Panc1 (cell line): ENCODE data around the gene LRRC4. TPM values are rescaled to one million over a fixed set of nuclear protein-coding genes. Genes with fewer than 3 reads are reported as not detected.

ENCODE experiments used
- ATAC-seq: fragments of 200-7000 bp; cut with Tn5 transposase; 2 replicates; pipeline ENCODE4 v1.9.1; 2020; ENCODE audit warnings: mild to moderate bottlenecking, moderate library complexity
- BruUV-seq: library from RNA; stranded (reverse); fragments of 400-500 nt; replicated peaks from 2 replicates; lab custom pipeline; 2021; lab: Mats Ljungman, UMichigan
- CTCF ChIA-PET: fragments of 300-600 bp; sonication (Branson Sonifier 250); formaldehyde crosslinking; loops from one replicate; lab custom pipeline; 2022; ENCODE audit warnings: antibody characterized with exemption; lab: Charles Lee
- POLR2A ChIA-PET: fragments of 300-600 bp; sonication (Branson Sonifier 250); formaldehyde crosslinking; loops from one replicate; lab custom pipeline; 2022; ENCODE audit warnings: antibody characterized with exemption; lab: Charles Lee
- DNase-seq: peaks from one replicate; pipeline ENCODE4 v3.0.0-alpha.2; 2010; ENCODE audit warnings: low read depth, low spot score
- H3K27ac ChIP-seq: 2 replicates; pipeline ENCODE4 v1.5.1; 2011; ENCODE audit warnings: mild to moderate bottlenecking, low read length, inconsistent platforms
- H3K27me3 ChIP-seq: fragments of 200-500 bp; sonication (Bioruptor generic); 2 replicates; pipeline ENCODE4 v1.6.0; 2014; ENCODE audit warnings: low read length, inconsistent platforms; ENCODE audit not compliant: control insufficient read depth, insufficient read depth
- H3K36me3 ChIP-seq: fragments of 200-500 bp; sonication (Bioruptor generic); 2 replicates; pipeline ENCODE4 v1.5.1; 2014; ENCODE audit warnings: inconsistent platforms, mild to moderate bottlenecking, low read length, moderate library complexity; ENCODE audit not compliant: control insufficient read depth, insufficient read depth
- H3K4me1 ChIP-seq: 2 replicates; pipeline ENCODE4 v1.5.1; 2011; ENCODE audit warnings: inconsistent platforms, mild to moderate bottlenecking, low read length, moderate library complexity; ENCODE audit not compliant: control insufficient read depth, insufficient read depth
- H3K4me3 ChIP-seq, 2 experiments: 2 replicates each; pipeline ENCODE4 v1.5.1; 2011 to 2012; ENCODE audit warnings: low read depth in 2 of 2, low read length in 2 of 2, mild to moderate bottlenecking in 2 of 2, inconsistent platforms in 1 of 2, moderate library complexity in 1 of 2
- H3K9me3 ChIP-seq: fragments of 200-500 bp; sonication (Bioruptor generic); 2 replicates; pipeline ENCODE4 v1.5.1; 2014; ENCODE audit warnings: low read depth, mild to moderate bottlenecking, inconsistent platforms, low read length, moderate library complexity; ENCODE audit not compliant: control insufficient read depth, insufficient read depth
- POLR2AphosphoS5 ChIP-seq: IDR thresholded peaks from 2 replicates; pipeline ENCODE4 v1.6.1; 2012; ENCODE audit warnings: mild to moderate bottlenecking, low read depth, low read length, moderate library complexity
- SIN3A ChIP-seq: IDR thresholded peaks from 2 replicates; pipeline ENCODE4 v1.6.1; 2012; ENCODE audit warnings: low read depth, mild to moderate bottlenecking, low read length, moderate library complexity, borderline replicate concordance; ENCODE audit not compliant: insufficient read depth
- TCF7L2 ChIP-seq: IDR thresholded peaks from 2 replicates; pipeline ENCODE4 v1.6.1; 2011; ENCODE audit warnings: mild to moderate bottlenecking, low read depth, low read length, inconsistent platforms
- in situ Hi-C: cut with HindIII; loops from 2 replicates; pipeline ENCODE4 v1.10.0; 2016; ENCODE audit warnings: low sequenced_read_pairs, low pct_unique_long_range_greater_than_20kb
- intact Hi-C: fragments of 100-400 bp; cut with micrococcal nuclease; formaldehyde crosslinking; loops from one replicate; pipeline ENCODE4 v1.10.0; 2022; ENCODE audit not compliant: unreplicated experiment
- total RNA-seq: library from RNA; stranded (reverse); gene quantifications from one replicate; pipeline ENCODE4 v1.2.1, GENCODE V29; 2021; ENCODE audit not compliant: unreplicated experiment
- TF ChIP-seq, protein P1 (sequence below): fragments of 450-650 bp; IDR thresholded peaks from 2 replicates; pipeline ENCODE4 v1.5.1; 2017; ENCODE audit warnings: mild to moderate bottlenecking
- TF ChIP-seq, protein P2 (sequence below), 2 experiments: IDR thresholded peaks; 2 replicates each; pipeline ENCODE4 v1.6.1; 2011 to 2012; ENCODE audit warnings: low read depth in 2 of 2, control low read depth in 1 of 2, low read length in 1 of 2, mild to moderate bottlenecking in 1 of 2, moderate library complexity in 1 of 2; ENCODE audit not compliant: insufficient read depth in 1 of 2

The LRRC4 gene
- total RNA-seq, 1 experiment from 2014 or later, result not detected

DNA sequence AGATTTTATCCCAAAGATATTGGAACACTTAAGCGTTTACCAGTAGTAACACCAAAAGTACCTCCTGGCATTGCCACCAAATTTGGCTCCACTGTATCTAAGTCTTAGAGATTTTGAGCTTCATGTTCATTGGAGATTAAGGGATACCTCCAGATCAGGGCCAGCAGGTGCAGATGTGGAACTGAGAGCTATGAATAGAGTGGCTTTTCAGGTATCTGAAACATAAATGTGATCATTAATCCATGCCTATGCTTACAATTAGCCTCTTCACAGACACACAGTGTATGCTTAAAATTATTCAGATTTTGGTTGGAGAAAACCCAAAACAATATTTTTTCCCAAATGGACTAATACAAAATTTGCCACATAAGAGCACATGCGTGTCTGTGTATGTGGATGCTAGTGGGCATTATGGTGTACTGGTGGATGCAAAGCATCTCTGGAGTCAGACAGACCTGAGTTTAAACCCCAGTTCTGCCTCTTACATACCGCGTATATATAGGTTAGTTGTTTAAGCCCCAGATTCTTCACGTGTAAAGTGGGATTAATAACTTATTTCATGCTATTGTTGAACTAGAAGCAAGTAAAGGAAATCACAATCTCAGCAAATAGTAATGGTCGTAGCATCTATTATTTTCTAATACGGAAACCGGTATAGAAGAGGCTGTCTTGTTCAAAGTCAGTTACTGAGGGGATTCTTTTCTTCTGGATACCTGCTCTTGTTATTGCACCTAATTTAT lies 6.8 kb upstream of the LRRC4 start:
- no peaks in the 10 kb centered on the region for H3K27me3 ChIP-seq
- ChIA-PET CTCF (no interaction called here), POLR2A (no interaction called here)
- no TSS peak for BruUV-seq
- intact Hi-C loops (no loop called here), in situ Hi-C loops (no loop called here)
- no peak overlapping the region for H3K27ac ChIP-seq
- no peaks in the 10 kb centered on the region for H3K4me1 ChIP-seq
- ATAC-seq, result no peak
- H3K4me3 ChIP-seq, result no peak overlapping the region
- H3K36me3 ChIP-seq, result no peaks in the 10 kb centered on the region
- DNase-seq, result no peak
- no peaks in the 10 kb centered on the region for H3K9me3 ChIP-seq
- TF ChIP-seq, protein P1, sequence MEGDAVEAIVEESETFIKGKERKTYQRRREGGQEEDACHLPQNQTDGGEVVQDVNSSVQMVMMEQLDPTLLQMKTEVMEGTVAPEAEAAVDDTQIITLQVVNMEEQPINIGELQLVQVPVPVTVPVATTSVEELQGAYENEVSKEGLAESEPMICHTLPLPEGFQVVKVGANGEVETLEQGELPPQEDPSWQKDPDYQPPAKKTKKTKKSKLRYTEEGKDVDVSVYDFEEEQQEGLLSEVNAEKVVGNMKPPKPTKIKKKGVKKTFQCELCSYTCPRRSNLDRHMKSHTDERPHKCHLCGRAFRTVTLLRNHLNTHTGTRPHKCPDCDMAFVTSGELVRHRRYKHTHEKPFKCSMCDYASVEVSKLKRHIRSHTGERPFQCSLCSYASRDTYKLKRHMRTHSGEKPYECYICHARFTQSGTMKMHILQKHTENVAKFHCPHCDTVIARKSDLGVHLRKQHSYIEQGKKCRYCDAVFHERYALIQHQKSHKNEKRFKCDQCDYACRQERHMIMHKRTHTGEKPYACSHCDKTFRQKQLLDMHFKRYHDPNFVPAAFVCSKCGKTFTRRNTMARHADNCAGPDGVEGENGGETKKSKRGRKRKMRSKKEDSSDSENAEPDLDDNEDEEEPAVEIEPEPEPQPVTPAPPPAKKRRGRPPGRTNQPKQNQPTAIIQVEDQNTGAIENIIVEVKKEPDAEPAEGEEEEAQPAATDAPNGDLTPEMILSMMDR, result no peak
- TF ChIP-seq TCF7L2 (no peak), SIN3A (no peak), POLR2AphosphoS5 (no peak)
- TF ChIP-seq, protein P2, sequence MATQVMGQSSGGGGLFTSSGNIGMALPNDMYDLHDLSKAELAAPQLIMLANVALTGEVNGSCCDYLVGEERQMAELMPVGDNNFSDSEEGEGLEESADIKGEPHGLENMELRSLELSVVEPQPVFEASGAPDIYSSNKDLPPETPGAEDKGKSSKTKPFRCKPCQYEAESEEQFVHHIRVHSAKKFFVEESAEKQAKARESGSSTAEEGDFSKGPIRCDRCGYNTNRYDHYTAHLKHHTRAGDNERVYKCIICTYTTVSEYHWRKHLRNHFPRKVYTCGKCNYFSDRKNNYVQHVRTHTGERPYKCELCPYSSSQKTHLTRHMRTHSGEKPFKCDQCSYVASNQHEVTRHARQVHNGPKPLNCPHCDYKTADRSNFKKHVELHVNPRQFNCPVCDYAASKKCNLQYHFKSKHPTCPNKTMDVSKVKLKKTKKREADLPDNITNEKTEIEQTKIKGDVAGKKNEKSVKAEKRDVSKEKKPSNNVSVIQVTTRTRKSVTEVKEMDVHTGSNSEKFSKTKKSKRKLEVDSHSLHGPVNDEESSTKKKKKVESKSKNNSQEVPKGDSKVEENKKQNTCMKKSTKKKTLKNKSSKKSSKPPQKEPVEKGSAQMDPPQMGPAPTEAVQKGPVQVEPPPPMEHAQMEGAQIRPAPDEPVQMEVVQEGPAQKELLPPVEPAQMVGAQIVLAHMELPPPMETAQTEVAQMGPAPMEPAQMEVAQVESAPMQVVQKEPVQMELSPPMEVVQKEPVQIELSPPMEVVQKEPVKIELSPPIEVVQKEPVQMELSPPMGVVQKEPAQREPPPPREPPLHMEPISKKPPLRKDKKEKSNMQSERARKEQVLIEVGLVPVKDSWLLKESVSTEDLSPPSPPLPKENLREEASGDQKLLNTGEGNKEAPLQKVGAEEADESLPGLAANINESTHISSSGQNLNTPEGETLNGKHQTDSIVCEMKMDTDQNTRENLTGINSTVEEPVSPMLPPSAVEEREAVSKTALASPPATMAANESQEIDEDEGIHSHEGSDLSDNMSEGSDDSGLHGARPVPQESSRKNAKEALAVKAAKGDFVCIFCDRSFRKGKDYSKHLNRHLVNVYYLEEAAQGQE (IDR thresholded peaks at IDR 0.05; ENCODE audit: insufficient read depth in 1 of 2, low read depth in 2 of 2, low read length in 1 of 2), result no peak

DNA sequence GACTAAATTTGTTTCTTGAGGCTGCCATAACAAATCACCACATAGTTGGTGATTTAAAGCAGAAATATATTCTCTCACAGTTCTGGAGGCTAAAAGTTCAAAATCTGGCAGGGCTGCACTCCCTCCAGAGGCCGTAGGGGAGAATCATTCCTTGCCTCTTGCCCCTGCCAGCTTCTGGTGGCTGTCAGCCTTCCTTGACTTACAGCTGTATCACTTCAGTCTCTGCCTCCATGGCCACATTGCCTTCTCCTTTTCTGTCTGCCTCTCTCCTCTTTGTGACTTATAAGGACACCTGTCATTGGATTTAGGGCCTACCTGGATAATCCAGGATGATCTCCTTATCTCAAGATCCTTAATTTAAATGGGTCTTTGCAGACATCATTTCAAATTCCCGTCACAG lies 5.8 kb upstream of the LRRC4 start:
- ChIA-PET CTCF (no interaction called here), POLR2A (no interaction called here)
- in situ Hi-C loops, result no loop called here
- no peaks in the 10 kb centered on the region for H3K4me1 ChIP-seq
- H3K27me3 ChIP-seq, result no peaks in the 10 kb centered on the region
- no peak overlapping the region for H3K27ac ChIP-seq
- intact Hi-C loops, result no loop called here
- ATAC-seq (no peak), DNase-seq (no peak)
- no peak for TF ChIP-seq SIN3A
- TF ChIP-seq POLR2AphosphoS5, result no peak
- TF ChIP-seq, protein P1, result no peak
- TF ChIP-seq, protein P2 (IDR thresholded peaks at IDR 0.05; ENCODE audit: insufficient read depth in 1 of 2, low read depth in 2 of 2, low read length in 1 of 2), result no peak
- no peaks in the 10 kb centered on the region for H3K9me3 ChIP-seq
- BruUV-seq, result no TSS peak
- H3K4me3 ChIP-seq, result no peak overlapping the region
- H3K36me3 ChIP-seq, result no peaks in the 10 kb centered on the region
